Mesodermal cell (in vitro differentiated cells): ENCODE measurements around the gene OPRL1.

Experiments used
- H3K27ac ChIP-seq: 2 replicates; pipeline ENCODE4 v1.7.0; 2013; ENCODE audit warnings: mild to moderate bottlenecking, low read depth, low read length, moderate library complexity; ENCODE audit not compliant: severe bottlenecking
- H3K36me3 ChIP-seq: 2 replicates; pipeline ENCODE4 v1.7.1; 2013; ENCODE audit warnings: mild to moderate bottlenecking, low read length, moderate library complexity; ENCODE audit not compliant: control insufficient read depth, insufficient read depth
- H3K4me1 ChIP-seq: one replicate; pipeline ENCODE4 v1.7.1; 2013; ENCODE audit warnings: mild to moderate bottlenecking, low read length; ENCODE audit not compliant: insufficient read depth, control insufficient read depth, poor library complexity, severe bottlenecking
- H3K4me3 ChIP-seq: 2 replicates; pipeline ENCODE4 v1.7.0; 2013; ENCODE audit warnings: low read length, control low read depth, mild to moderate bottlenecking; ENCODE audit not compliant: insufficient read depth, poor library complexity, severe bottlenecking; ENCODE audit errors: extremely low read depth
- H3K9me3 ChIP-seq: 2 replicates; pipeline ENCODE4 v1.7.1; 2013; ENCODE audit warnings: mild to moderate bottlenecking, low read length, moderate library complexity; ENCODE audit not compliant: control insufficient read depth
- WGBS, 2 experiments: methylation state at CpG; one replicate each; pipeline ENCODE4 v1.1.5; 2013; ENCODE audit warnings: missing lambda C conversion rate in 2 of 2; ENCODE audit not compliant: insufficient coverage in 2 of 2; 5-methylcytosine and 5-hydroxymethylcytosine counted together

The OPRL1 gene

GRCh38 chr20:64044484-64045247, 35.2 kb upstream of the OPRL1 start:
- H3K4me1 ChIP-seq, result peaks cover 12% of the 10 kb centered on the region
- 71 to 79% methylated on average over 8 of the region's 14 CpGs for whole genome bisulfite sequencing, 2 experiments
- no peak overlapping the region for H3K27ac ChIP-seq
- H3K36me3 ChIP-seq, result peaks cover 4% of the 10 kb centered on the region
- no peak overlapping the region for H3K4me3 ChIP-seq
- H3K9me3 ChIP-seq, result no peaks in the 10 kb centered on the region

DNA sequence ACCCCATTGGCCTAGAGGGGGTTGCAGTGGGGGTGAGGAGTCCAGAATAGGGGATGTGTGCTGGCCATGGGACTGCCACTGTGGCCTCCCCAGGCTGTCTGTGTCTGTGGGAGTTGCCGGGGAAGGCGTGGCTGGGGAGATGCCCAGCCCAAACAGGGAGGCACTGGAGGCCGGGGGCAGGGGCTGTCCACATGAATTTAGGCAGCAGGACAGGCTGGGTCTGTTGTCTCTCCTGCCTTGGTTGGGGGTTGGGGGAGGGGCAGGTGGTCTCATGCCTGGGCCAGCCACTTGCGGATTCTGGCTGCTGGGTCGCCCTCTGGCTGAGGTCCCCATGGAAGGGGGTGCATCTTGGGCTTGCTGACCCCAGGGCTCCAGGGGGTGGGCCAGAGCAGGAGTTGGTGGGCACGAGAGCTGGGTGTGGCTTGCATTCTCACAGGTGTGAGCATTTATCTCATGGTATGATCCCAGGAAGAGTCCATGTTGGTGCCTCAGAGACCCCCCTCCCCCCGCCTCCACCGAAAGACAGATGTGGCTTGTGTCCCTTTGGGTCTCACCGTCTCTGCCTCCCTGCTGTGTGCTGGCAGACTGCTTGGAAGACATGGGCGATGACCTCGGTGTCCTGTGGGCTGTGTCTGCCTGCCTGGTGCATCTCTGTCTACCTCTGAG, 34.4 kb upstream of the OPRL1 start:
- Histone ChIP-seq H3K4me1 (peaks cover 17% of the 10 kb centered on the region), H3K36me3 (peaks cover 4% of the 10 kb centered on the region), H3K27ac (no peak overlapping the region), H3K9me3 (no peaks in the 10 kb centered on the region), H3K4me3 (no peak overlapping the region)
- 72 to 77% methylated on average over 8 to 11 of the region's 11 CpGs for WGBS, 2 experiments

GRCh38 chr20:64047046-64047389, 32.9 kb upstream of the OPRL1 start:
- no peak overlapping the region for H3K27ac ChIP-seq
- H3K4me1 ChIP-seq, result peaks cover 17% of the 10 kb centered on the region
- WGBS, 2 experiments, result 96 to 100% methylated on average over 5 to 8 of the region's 8 CpGs
- no peaks in the 10 kb centered on the region for H3K9me3 ChIP-seq
- H3K36me3 ChIP-seq, result peaks cover 4% of the 10 kb centered on the region
- peak overlapping the region; percentile 32 for H3K4me3 ChIP-seq

- Histone ChIP-seq H3K36me3 (peaks cover 4% of the 10 kb centered on the region), H3K9me3 (no peaks in the 10 kb centered on the region), H3K4me1 (peaks cover 17% of the 10 kb centered on the region), H3K27ac (no peak overlapping the region), H3K4me3 (peak overlapping the region; percentile 32)
- WGBS, 2 experiments, result 10 to 12% methylated on average over 45 to 46 of the region's 49 CpGs
Observed at GRCh38 chr20:64047968-64048401, 31.9 kb upstream of the OPRL1 start.

DNA sequence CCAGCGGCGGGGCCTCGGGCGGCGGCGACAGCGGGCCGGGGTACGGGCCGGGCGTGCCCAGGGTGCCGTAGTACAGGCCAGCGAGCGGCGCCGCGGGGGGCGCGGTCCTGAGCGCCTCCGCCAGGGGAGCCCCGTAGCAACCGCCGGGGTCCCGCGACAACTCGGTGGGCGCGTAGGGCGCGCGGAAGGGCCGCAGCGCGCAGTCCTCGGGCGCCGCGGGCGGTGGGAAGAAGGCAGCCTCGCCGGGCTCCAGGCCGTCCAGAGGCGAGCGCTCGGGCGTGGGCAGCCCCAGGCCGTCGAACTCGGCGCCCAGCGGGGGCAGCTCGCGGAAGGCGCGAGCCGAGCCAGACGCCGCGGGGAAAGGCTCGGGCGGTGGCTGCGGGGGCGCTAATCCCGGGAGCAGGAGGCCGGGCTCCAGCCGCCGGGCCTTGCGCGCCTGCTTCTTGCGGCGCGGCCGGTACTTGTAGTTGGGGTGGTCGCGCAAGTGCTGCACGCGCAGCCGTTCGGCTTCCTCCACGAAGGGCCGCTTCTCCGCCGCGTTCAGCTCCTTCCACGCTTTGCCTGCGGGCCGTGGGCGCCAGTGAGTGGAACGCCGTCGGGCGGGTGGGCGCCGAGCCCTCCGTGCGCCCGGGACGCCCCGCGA, 31.4 kb upstream of the OPRL1 start:
- H3K4me1 ChIP-seq, result peaks cover 19% of the 10 kb centered on the region
- WGBS, 2 experiments, result 5 to 6% methylated on average over 78 to 82 of the region's 101 CpGs
- H3K4me3 ChIP-seq, result peak overlapping the region; percentile 32

DNA sequence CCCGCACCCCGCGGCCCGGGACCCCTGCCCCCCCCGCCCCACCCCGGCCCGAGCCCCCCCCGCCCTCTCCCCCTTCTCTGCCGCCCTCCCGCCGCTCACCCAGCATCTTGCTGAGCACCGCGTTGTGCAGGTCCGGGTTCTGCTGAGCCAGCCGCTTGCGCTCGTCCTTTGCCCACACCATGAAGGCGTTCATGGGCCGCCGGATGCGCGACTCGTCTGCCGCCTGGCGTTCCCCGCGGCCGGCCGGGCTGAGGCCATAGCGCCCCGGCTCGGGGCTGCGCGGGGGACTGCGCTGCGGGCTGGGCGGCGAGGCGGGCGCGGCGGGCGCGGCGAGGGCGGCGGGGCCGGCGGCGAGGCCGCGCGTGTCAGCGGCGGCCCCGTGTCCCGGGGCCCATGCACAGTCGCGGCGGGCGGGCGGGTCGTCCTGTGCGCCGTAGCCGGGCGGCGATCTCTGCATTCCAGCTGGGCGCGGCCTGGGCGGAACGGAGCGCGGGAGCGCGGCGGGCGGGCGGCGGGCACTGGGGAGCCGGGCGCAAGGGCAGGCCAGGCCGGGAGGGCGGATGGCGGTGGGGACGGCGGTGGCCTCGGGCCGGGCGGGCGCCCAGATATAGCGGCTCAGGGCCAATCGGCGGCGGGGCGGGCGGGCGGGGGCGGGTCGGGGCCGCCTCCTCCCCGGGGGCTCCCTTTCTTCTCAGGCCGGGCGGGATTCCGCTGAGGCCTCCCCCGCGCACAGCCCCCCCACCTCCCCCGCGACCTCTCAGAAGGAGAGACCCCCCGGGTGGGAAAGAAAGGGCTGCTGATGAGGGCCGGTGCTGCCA, 30.6 kb upstream of the OPRL1 start, which contains the start of gene SOX18:
SOX18 (minus strand) TSS at position 580 of the 818 bp plus-strand sequence; CDS start at position 457, 123 bp downstream.
- 0 to 1% methylated on average over 32 to 75 of the region's 111 CpGs for WGBS, 2 experiments
- peaks cover 26% of the 10 kb centered on the region for H3K4me1 ChIP-seq
- H3K27ac ChIP-seq, result no peak within 1 kb of the TSS
- H3K36me3 ChIP-seq, result peaks cover 4% of the 10 kb centered on the region
- peak within 1 kb of the TSS; percentile 32 for H3K4me3 ChIP-seq
- H3K9me3 ChIP-seq, result no peaks in the 10 kb centered on the region

More for the DNA sequence above, 31.4 kb upstream of the OPRL1 start:
- H3K27ac ChIP-seq, result no peak overlapping the region
- H3K36me3 ChIP-seq, result peaks cover 4% of the 10 kb centered on the region
- no peaks in the 10 kb centered on the region for H3K9me3 ChIP-seq

GRCh38 chr20:64049878-64050260, 30.0 kb upstream of the OPRL1 start:
- Histone ChIP-seq H3K9me3 (no peaks in the 10 kb centered on the region), H3K27ac (no peak overlapping the region), H3K4me3 (peak overlapping the region; percentile 8), H3K4me1 (peaks cover 25% of the 10 kb centered on the region), H3K36me3 (peaks cover 4% of the 10 kb centered on the region)
- WGBS, 2 experiments, result 49 to 51% methylated on average over 10 to 15 of the region's 16 CpGs

GRCh38 chr20:64050261-64051032, 29.4 kb upstream of the OPRL1 start:
- Histone ChIP-seq H3K27ac (no peak overlapping the region), H3K4me3 (no peak overlapping the region), H3K36me3 (peaks cover 4% of the 10 kb centered on the region), H3K4me1 (peaks cover 21% of the 10 kb centered on the region), H3K9me3 (no peaks in the 10 kb centered on the region)
- WGBS, 2 experiments, result 89% methylated on average over 17 to 18 of the region's 23 CpGs

DNA sequence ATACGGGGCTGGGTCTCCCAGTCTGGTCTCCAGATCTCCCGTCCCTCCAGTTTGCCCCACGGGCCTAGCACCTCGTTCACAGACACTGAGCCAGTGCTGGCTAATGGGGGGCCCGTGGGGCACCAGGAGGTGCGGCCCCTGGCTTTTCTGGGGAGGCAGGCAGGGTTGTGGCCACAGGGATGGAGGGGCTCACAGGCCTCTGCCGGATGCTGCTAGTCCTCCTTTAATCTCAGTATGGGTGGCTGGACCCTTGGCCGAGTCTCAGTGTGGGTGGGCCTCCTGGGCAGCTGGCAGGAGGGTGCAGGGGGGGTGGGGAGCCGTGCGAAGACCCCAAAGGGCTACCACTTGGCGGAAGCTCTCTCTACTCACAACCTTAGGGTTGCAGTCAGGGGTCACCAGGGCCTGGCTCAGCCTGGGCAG, 28.8 kb upstream of the OPRL1 start:
- Histone ChIP-seq H3K36me3 (peaks cover 4% of the 10 kb centered on the region), H3K4me3 (no peak overlapping the region), H3K4me1 (peaks cover 22% of the 10 kb centered on the region), H3K9me3 (no peaks in the 10 kb centered on the region), H3K27ac (no peak overlapping the region)
- 89 to 93% methylated on average over 9 to 10 of the region's 11 CpGs for WGBS, 2 experiments
